Liver (tissue), 9 donors: ENCODE results near the gene CFAP77. TPM values are rescaled to one million over a fixed set of nuclear protein-coding genes. Genes with fewer than 3 reads are reported as not detected.

ENCODE experiments used
- DNase-seq: peaks from one replicate; pipeline ENCODE4 v3.0.0-alpha.2; 2017; ENCODE audit warnings: low spot score
- H3K27ac ChIP-seq, 2 donors: one replicate each; pipeline ENCODE4 v1.7.0; 2013; ENCODE audit warnings: inconsistent platforms in 2 of 2, low read length in 2 of 2, control low read depth in 1 of 2, low read depth in 1 of 2, mild to moderate bottlenecking in 1 of 2
- H3K27me3 ChIP-seq, 4 donors: one replicate each; pipeline versions ENCODE4 v1.6.1 to v1.7.0; 2013; ENCODE audit warnings: low read length in 3 of 4, inconsistent platforms in 1 of 4, mild to moderate bottlenecking in 1 of 4, moderate library complexity in 1 of 4; ENCODE audit not compliant: control insufficient read depth in 4 of 4, insufficient read depth in 4 of 4
- H3K36me3 ChIP-seq, 4 donors: one replicate each; pipeline versions ENCODE4 v1.6.1 to v1.7.0; 2013; ENCODE audit warnings: low read length in 3 of 4, mild to moderate bottlenecking in 3 of 4, low read depth in 1 of 4, moderate library complexity in 1 of 4; ENCODE audit not compliant: control insufficient read depth in 4 of 4, insufficient read depth in 3 of 4
- H3K4me1 ChIP-seq, 4 donors: one replicate each; pipeline versions ENCODE4 v1.6.1 to v1.7.0; 2013; ENCODE audit warnings: low read length in 3 of 4, mild to moderate bottlenecking in 3 of 4, moderate library complexity in 1 of 4; ENCODE audit not compliant: control insufficient read depth in 4 of 4, insufficient read depth in 4 of 4
- H3K4me3 ChIP-seq, 3 donors: one replicate each; pipeline versions ENCODE4 v1.6.1 to v1.7.0; 2013; ENCODE audit warnings: low read length in 3 of 3, control low read depth in 1 of 3, low read depth in 1 of 3, mild to moderate bottlenecking in 1 of 3
- H3K9ac ChIP-seq, 2 donors: one replicate each; pipeline ENCODE4 v1.7.0; 2013; ENCODE audit warnings: low read length in 2 of 2, mild to moderate bottlenecking in 2 of 2, moderate library complexity in 2 of 2, control low read depth in 1 of 2, low read depth in 1 of 2
- H3K9me3 ChIP-seq, 4 donors: one replicate each; pipeline versions ENCODE4 v1.6.1 to v1.7.0; 2013; ENCODE audit warnings: low read length in 3 of 4; ENCODE audit not compliant: control insufficient read depth in 4 of 4
- ATF3 ChIP-seq: IDR thresholded peaks from 2 replicates; pipeline ENCODE4 v1.6.1; 2016; ENCODE audit warnings: antibody characterized with exemption
- CTCF ChIP-seq: fragments of 150-350 bp; IDR thresholded peaks from 2 replicates; pipeline ENCODE4 v1.5.1; 2017; ENCODE audit warnings: improper control_type of control experiment, low read depth, low read length; ENCODE audit not compliant: missing input control
- EGR1 ChIP-seq, 2 donors: IDR thresholded peaks; 2 replicates each; pipeline ENCODE4 v1.6.1; 2016 to 2018; ENCODE audit warnings: antibody characterized with exemption in 2 of 2, low read depth in 2 of 2
- FOXA2 ChIP-seq: IDR thresholded peaks from 2 replicates; pipeline ENCODE4 v1.6.1; 2016; ENCODE audit warnings: antibody characterized with exemption
- GABPA ChIP-seq, 2 donors: IDR thresholded peaks in 1 of 2; conservative IDR thresholded peaks in 1 of 2; 2 replicates each; pipeline ENCODE4 v1.6.1; 2016; ENCODE audit warnings: antibody characterized with exemption in 2 of 2, mild to moderate bottlenecking in 1 of 2, moderate library complexity in 1 of 2
- HNF4A ChIP-seq, 2 donors: conservative IDR thresholded peaks; 2 replicates each; pipeline ENCODE4 v1.6.1; 2016; ENCODE audit warnings: antibody characterized with exemption in 2 of 2, mild to moderate bottlenecking in 2 of 2
- HNF4G ChIP-seq: IDR thresholded peaks from 2 replicates; pipeline ENCODE4 v1.6.1; 2016; ENCODE audit warnings: antibody characterized with exemption
- JUND ChIP-seq, 2 donors: IDR thresholded peaks; 2 replicates each; pipeline ENCODE4 v1.6.1; 2016; ENCODE audit warnings: antibody characterized with exemption in 2 of 2
- MAX ChIP-seq: IDR thresholded peaks from 2 replicates; pipeline ENCODE4 v1.6.1; 2016; ENCODE audit warnings: antibody characterized with exemption
- NR2F2 ChIP-seq: IDR thresholded peaks from 2 replicates; pipeline ENCODE4 v1.6.1; 2016; ENCODE audit warnings: antibody characterized with exemption
- RAD21 ChIP-seq, 2 donors: IDR thresholded peaks; 2 replicates each; pipeline ENCODE4 v1.6.1; 2016; ENCODE audit warnings: antibody characterized with exemption in 2 of 2, mild to moderate bottlenecking in 2 of 2
- REST ChIP-seq: IDR thresholded peaks from 2 replicates; pipeline ENCODE4 v1.6.1; 2016; ENCODE audit warnings: antibody characterized with exemption, mild to moderate bottlenecking
- RXRA ChIP-seq, 2 donors: IDR thresholded peaks; 2 replicates each; pipeline ENCODE4 v1.6.1; 2017 to 2018; ENCODE audit warnings: antibody characterized with exemption in 2 of 2, mild to moderate bottlenecking in 1 of 2
- YY1 ChIP-seq: IDR thresholded peaks from 2 replicates; pipeline ENCODE4 v1.6.1; 2016; ENCODE audit warnings: antibody characterized with exemption, mild to moderate bottlenecking
- ZBTB33 ChIP-seq: IDR thresholded peaks from 2 replicates; pipeline ENCODE4 v1.6.1; 2016; ENCODE audit warnings: antibody characterized with exemption
- WGBS: extraction: QIAGEN DNeasy Blood & Tissue Kit; methylation state at CpG from one replicate; pipeline ENCODE4 v1.1.7; 2013; 5-methylcytosine and 5-hydroxymethylcytosine counted together
- polyA plus RNA-seq, 2 donors: library from polyadenylated mRNA; stranded (reverse) in 1 of 2; unstranded in 1 of 2; fragments of 200-250 nt in 1 of 2; fragments of >200 nt in 1 of 2; fragmentation: Nextera tagmentation in 1 of 2; extraction: Ambion mirVana in 1 of 2; gene quantifications; one replicate each; pipeline versions ENCODE4 v1.2.1 to v1.2.3, GENCODE V29; 2013 to 2015
- total RNA-seq, 2 donors: library from RNA; depleted of rRNA; stranded (reverse); fragments of >200 nt; gene quantifications; one replicate each; pipeline ENCODE4 v1.2.3, GENCODE V29; 2014
- donor health status: healthy.
- donor health status: healthy.
- donor health status: healthy.
- donor health status: healthy.
- donor health status: healthy.

CFAP77 gene
- total and polyA plus RNA-seq, 4 donors = not detected

- Histone ChIP-seq H3K36me3 (no peaks in the 10 kb centered on the region), H3K27me3 (no peaks in the 10 kb centered on the region), H3K27ac (no peak overlapping the region), H3K9ac (no peak overlapping the region), H3K4me3 (no peak overlapping the region), H3K4me1 (no peaks in the 10 kb centered on the region), H3K9me3 (no peaks in the 10 kb centered on the region)
- TF ChIP-seq EGR1 (IDR thresholded peaks at IDR 0.05; ENCODE audit: low read depth in 2 of 2) (no peak), JUND (IDR thresholded peaks at IDR 0.05) (no peak), HNF4G (no peak), HNF4A (conservative IDR thresholded peaks at IDR 0.05) (no peak), ZBTB33 (no peak), YY1 (no peak), RAD21 (IDR thresholded peaks at IDR 0.05) (no peak), REST (no peak), MAX (no peak), RXRA (IDR thresholded peaks at IDR 0.05) (no peak), FOXA2 (no peak), GABPA (IDR thresholded peaks at IDR 0.05 in 1 of 2, conservative IDR thresholded peaks at IDR 0.05 in 1 of 2) (no peak)
- 54% methylated on average over 9 of the region's 9 CpGs for WGBS
- DNase-seq = no peak
Observed at GRCh38 chr9:132472599-132472998, 62.6 kb downstream of the CFAP77 start.

GRCh38 chr9:132474253-132474652 lies 64.2 kb downstream of the CFAP77 start:
- DNase-seq = no peak
- no peaks in the 10 kb centered on the region for H3K9me3 ChIP-seq
- TF ChIP-seq YY1 (no peak), ATF3 (no peak), HNF4G (no peak), RAD21 (IDR thresholded peaks at IDR 0.05) (no peak), HNF4A (conservative IDR thresholded peaks at IDR 0.05) (no peak), FOXA2 (no peak), CTCF (no peak), ZBTB33 (no peak), MAX (no peak), NR2F2 (no peak), REST (no peak)
- no peak overlapping the region for H3K27ac ChIP-seq
- H3K9ac ChIP-seq = no peak overlapping the region
- no peak overlapping the region for H3K4me3 ChIP-seq
- 76% methylated on average over 14 of the region's 14 CpGs for WGBS
- no peaks in the 10 kb centered on the region for H3K4me1 ChIP-seq
- peaks cover 0 to 3% (median 0%) of the 10 kb centered on the region in 4 donors for H3K27me3 ChIP-seq
- no peaks in the 10 kb centered on the region for H3K36me3 ChIP-seq
